Smooth muscle cell (in vitro differentiated cells): Measurements from ENCODE around the gene FMN1. TPM values are rescaled to one million over a fixed set of nuclear protein-coding genes. Genes with fewer than 3 reads are reported as not detected.

ENCODE experiments used
- DNase-seq: peaks from one replicate; lab custom pipeline; 2025; ENCODE audit not compliant: unreplicated experiment; lab: John Stamatoyannopoulos, UW
- H2AFZ ChIP-seq: fragments of 200-600 bp; sonication (generic); 2 replicates; pipeline ENCODE4 v1.6.0; 2016; ENCODE audit warnings: antibody characterized with exemption, low read depth, mild to moderate bottlenecking
- H3F3A ChIP-seq: fragments of 200-600 bp; sonication (generic); 2 replicates; pipeline ENCODE4 v1.6.0; 2017; ENCODE audit warnings: antibody characterized with exemption, low read depth
- H3K27ac ChIP-seq: fragments of 200-600 bp; sonication (generic); 2 replicates; pipeline ENCODE4 v1.5.1; 2016; ENCODE audit warnings: low read depth, mild to moderate bottlenecking
- H3K27me3 ChIP-seq: fragments of 200-600 bp; sonication (generic); 2 replicates; pipeline ENCODE4 v1.6.1; 2016; ENCODE audit warnings: low read depth, mild to moderate bottlenecking
- H3K36me3 ChIP-seq: fragments of 200-600 bp; sonication (generic); 2 replicates; pipeline ENCODE4 v1.5.1; 2016; ENCODE audit warnings: low read depth
- H3K4me1 ChIP-seq: fragments of 200-600 bp; sonication (generic); 2 replicates; pipeline ENCODE4 v1.5.1; 2016; ENCODE audit warnings: low read depth
- H3K4me2 ChIP-seq: fragments of 200-600 bp; sonication (generic); 2 replicates; pipeline ENCODE4 v1.6.0; 2016; ENCODE audit warnings: mild to moderate bottlenecking
- H3K4me3 ChIP-seq: fragments of 200-600 bp; sonication (generic); 2 replicates; pipeline ENCODE4 v1.5.1; 2016; ENCODE audit warnings: mild to moderate bottlenecking
- H3K79me2 ChIP-seq: fragments of 200-600 bp; sonication (generic); 2 replicates; pipeline ENCODE4 v1.6.0; 2016; ENCODE audit warnings: low read depth, mild to moderate bottlenecking
- H3K9ac ChIP-seq: fragments of 200-600 bp; sonication (generic); 2 replicates; pipeline ENCODE4 v1.6.0; 2016; ENCODE audit warnings: low read depth
- H3K9me3 ChIP-seq: fragments of 200-600 bp; sonication (generic); replicated peaks from 2 replicates; pipeline ENCODE4 v1.5.1; 2016; ENCODE audit warnings: low read depth
- H4K20me1 ChIP-seq: fragments of 200-600 bp; sonication (generic); 2 replicates; pipeline ENCODE4 v1.6.0; 2016; ENCODE audit warnings: low read depth
- WGBS: methylation state at CpG from one replicate; pipeline ENCODE4 v1.1.7; 2016; ENCODE audit warnings: low lambda C conversion rate; 5-methylcytosine and 5-hydroxymethylcytosine counted together
- polyA plus RNA-seq: library from polyadenylated mRNA; unstranded; fragments of >200 nt; fragmentation: Nextera tagmentation; extraction: Ambion mirVana; gene quantifications from 2 replicates; pipeline ENCODE4 v1.2.1, GENCODE V29; 2016
- total RNA-seq: library from RNA; depleted of rRNA; stranded (reverse); fragments of >200 nt; gene quantifications from 2 replicates; pipeline ENCODE4 v1.2.3, GENCODE V29; 2014
- TF ChIP-seq, protein P1 (sequence below): fragments of 200-600 bp; sonication (generic); IDR thresholded peaks from 2 replicates; pipeline ENCODE4 v1.5.1; 2017; ENCODE audit warnings: borderline replicate concordance, mild to moderate bottlenecking, antibody characterized with exemption; ENCODE audit not compliant: insufficient read depth, poor library complexity, severe bottlenecking

FMN1 gene
- total and polyA plus RNA-seq, 2 experiments from 2014 or later: 0.08 to 4.0 TPM

DNA sequence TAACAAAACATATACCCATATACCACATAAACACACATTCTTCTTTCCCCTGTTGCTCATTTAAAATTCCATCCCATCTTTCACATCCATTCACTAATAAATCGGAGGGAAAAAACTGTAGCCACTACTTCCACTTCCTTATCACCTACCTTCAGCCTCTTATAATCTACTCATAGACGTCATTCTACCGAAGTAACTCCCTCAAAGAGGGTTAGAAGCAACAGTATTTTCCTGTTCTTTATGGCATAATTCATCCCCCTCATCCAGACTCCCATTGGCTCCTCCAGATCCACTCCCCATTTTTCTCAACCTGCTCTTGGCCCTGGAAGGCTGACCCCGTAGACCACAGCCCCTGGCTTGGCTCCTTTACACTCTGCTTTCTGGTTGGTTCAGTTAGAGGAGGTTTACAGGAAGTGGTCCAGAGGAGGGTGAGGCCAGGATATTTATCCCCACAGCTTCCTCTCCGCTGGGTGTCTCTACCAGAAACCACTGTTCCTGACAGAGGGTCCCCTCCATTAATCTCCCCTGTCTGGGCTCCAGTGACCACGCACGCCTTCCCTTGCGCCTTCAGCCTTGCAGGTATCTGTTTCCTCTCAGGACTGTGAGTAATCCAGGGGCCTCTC, 46.3 kb downstream of the FMN1 start:
- Histone ChIP-seq H3K79me2 (no peaks in the 10 kb centered on the region), H3K9ac (no peak overlapping the region), H2AFZ (no peak overlapping the region), H3K4me2 (no peak overlapping the region), H3K27ac (no peak overlapping the region), H3K36me3 (no peaks in the 10 kb centered on the region), H3K9me3 (no peaks in the 10 kb centered on the region), H3F3A (no peaks in the 10 kb centered on the region), H3K4me3 (no peak overlapping the region), H4K20me1 (no peaks in the 10 kb centered on the region), H3K4me1 (peaks cover 11% of the 10 kb centered on the region), H3K27me3 (peaks cover 5% of the 10 kb centered on the region)
- TF ChIP-seq, protein P1, sequence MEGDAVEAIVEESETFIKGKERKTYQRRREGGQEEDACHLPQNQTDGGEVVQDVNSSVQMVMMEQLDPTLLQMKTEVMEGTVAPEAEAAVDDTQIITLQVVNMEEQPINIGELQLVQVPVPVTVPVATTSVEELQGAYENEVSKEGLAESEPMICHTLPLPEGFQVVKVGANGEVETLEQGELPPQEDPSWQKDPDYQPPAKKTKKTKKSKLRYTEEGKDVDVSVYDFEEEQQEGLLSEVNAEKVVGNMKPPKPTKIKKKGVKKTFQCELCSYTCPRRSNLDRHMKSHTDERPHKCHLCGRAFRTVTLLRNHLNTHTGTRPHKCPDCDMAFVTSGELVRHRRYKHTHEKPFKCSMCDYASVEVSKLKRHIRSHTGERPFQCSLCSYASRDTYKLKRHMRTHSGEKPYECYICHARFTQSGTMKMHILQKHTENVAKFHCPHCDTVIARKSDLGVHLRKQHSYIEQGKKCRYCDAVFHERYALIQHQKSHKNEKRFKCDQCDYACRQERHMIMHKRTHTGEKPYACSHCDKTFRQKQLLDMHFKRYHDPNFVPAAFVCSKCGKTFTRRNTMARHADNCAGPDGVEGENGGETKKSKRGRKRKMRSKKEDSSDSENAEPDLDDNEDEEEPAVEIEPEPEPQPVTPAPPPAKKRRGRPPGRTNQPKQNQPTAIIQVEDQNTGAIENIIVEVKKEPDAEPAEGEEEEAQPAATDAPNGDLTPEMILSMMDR: no peak
- 84% methylated on average over 8 of the region's 8 CpGs for WGBS
- DNase-seq: no peak

DNA sequence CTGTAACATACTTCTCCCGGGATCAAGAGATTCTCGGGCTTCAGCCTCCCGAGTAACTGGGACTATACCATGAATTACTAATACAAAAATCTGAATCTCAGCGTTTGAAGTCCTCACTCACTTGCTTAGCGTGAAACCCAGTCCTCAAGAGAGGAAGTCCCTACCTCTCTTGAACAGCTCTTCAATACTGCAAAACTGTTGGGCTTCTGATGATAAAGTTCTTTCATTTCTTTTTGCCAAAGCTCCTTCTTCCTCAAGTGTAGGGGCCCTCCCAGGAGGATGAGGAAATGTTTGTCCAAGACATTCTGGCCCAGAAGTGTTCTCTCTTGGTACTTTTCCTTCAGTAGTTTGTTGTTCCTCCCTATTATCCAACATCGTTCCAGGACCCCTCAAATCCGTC, 48.5 kb downstream of the FMN1 start:
- TF ChIP-seq, protein P1: no peak
- Histone ChIP-seq H3K36me3 (no peaks in the 10 kb centered on the region), H3K4me2 (peak overlapping the region; percentile 13), H3K9ac (no peak overlapping the region), H3K79me2 (no peaks in the 10 kb centered on the region), H3K4me3 (no peak overlapping the region), H3K9me3 (no peaks in the 10 kb centered on the region), H3K27me3 (peaks cover 18% of the 10 kb centered on the region), H4K20me1 (no peaks in the 10 kb centered on the region), H2AFZ (no peak overlapping the region), H3K27ac (peak overlapping the region; percentile 68), H3F3A (no peaks in the 10 kb centered on the region), H3K4me1 (peaks cover 6% of the 10 kb centered on the region)
- WGBS: 94% methylated on average over 7 of the region's 7 CpGs
- no peak for DNase-seq

GRCh38 chr15:33145447-33145846, 49.1 kb downstream of the FMN1 start:
- no peaks in the 10 kb centered on the region for H3K9me3 ChIP-seq
- peaks cover 16% of the 10 kb centered on the region for H3K27me3 ChIP-seq
- H3K36me3 ChIP-seq: no peaks in the 10 kb centered on the region
- H3K4me3 ChIP-seq: no peak overlapping the region
- TF ChIP-seq, protein P1: no peak
- no peaks in the 10 kb centered on the region for H4K20me1 ChIP-seq
- no peak overlapping the region for H3K9ac ChIP-seq
- DNase-seq: no peak
- no peak overlapping the region for H2AFZ ChIP-seq
- no peak overlapping the region for H3K4me2 ChIP-seq
- H3K4me1 ChIP-seq: no peaks in the 10 kb centered on the region
- H3K79me2 ChIP-seq: no peaks in the 10 kb centered on the region
- 90% methylated on average over 6 of the region's 6 CpGs for WGBS
- no peaks in the 10 kb centered on the region for H3F3A ChIP-seq
- H3K27ac ChIP-seq: peak overlapping the region; percentile 68

DNA sequence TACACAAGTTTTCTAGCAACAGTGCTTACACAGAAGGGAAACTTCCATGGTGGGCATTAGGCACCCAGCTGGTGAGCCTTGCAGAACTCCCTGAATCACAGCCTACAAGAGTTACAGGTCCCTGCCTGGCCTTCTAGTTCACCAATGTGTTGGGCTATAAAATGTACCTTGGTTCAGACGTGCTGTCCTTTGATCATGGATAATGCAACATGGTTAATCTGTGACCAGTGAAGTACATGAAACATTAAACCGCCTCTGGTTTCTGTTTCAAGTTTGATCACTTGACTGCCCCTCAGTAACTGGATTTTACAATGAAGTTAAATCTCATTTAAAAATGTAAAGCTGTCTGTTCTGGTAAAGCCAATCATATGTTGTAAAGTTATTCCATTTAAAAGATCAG, 51.8 kb downstream of the FMN1 start:
- DNase-seq: no peak
- TF ChIP-seq, protein P1: no peak
- Histone ChIP-seq H3K27ac (no peak overlapping the region), H3F3A (no peaks in the 10 kb centered on the region), H4K20me1 (no peaks in the 10 kb centered on the region), H3K36me3 (no peaks in the 10 kb centered on the region), H3K4me2 (no peak overlapping the region), H3K9me3 (no peaks in the 10 kb centered on the region), H2AFZ (no peak overlapping the region), H3K4me3 (no peak overlapping the region), H3K4me1 (no peaks in the 10 kb centered on the region), H3K79me2 (no peaks in the 10 kb centered on the region), H3K9ac (no peak overlapping the region), H3K27me3 (peaks cover 27% of the 10 kb centered on the region)
- WGBS: 81% methylated on average over 2 of the region's 2 CpGs
